NOMO-1 (cell line): ENCODE results near the gene HLA-DPB1.
A peak's percentile ranks its signal among the peaks of the same experiment; 100 is the strongest.

Experiments used
- DNase-seq, 2 experiments: peaks; one replicate each; lab custom pipeline; 2025; ENCODE audit not compliant: unreplicated experiment in 2 of 2; lab: John Stamatoyannopoulos, UW

HLA-DPB1 gene

DNA sequence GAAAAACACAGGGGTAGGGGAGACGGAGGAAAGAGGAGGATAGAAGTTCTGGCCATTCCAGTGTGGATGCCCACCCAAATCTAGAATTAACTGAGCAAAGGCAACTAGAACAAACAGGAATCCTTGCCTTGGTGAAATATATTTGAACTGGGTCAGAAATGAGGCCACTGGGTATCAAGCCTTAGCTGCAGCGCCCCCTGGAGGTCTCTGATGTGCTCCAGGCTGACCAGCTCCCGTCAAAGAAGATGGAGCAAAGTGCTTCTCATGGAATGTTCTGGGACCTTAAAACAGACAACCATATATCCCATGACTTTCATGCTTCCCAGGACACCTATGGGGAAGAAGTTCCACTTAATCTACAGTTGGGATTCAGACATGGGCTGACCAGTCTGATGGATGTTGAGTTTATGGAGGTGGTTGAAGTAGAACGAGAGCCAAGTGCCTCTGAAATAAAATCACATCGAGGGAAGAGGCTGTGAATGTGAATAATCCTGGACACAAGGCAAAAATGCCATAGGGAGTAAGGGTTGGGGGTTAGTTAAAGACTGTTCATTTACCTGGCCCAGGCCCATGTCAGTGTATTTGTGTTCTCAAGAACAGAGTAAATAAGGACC lies 50.4 kb downstream of the HLA-DPB1 start:
- DNase-seq = peak; percentile 23 to 62

DNA sequence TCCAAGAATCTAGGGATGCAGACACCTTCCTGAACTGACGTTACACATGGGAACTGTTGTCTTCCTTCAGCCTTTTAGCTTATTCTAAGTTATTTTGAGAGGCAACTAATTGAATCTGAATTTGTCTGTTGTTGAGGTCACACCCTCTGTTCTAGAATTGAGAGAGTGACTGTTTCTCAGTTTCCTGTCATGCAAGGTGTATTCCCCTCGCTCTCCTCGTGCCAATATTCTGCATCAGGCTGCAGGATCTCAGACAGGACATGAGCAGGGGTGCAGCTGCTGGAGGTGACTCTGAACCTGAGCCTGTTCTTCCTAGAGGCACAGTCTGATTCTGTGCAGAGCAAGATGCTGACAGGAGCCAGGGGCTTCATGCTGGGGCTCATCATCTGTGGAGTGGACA lies 52.5 kb downstream of the HLA-DPB1 start:
- peak in 1 of 2 experiments; percentile 10 for DNase-seq

DNA sequence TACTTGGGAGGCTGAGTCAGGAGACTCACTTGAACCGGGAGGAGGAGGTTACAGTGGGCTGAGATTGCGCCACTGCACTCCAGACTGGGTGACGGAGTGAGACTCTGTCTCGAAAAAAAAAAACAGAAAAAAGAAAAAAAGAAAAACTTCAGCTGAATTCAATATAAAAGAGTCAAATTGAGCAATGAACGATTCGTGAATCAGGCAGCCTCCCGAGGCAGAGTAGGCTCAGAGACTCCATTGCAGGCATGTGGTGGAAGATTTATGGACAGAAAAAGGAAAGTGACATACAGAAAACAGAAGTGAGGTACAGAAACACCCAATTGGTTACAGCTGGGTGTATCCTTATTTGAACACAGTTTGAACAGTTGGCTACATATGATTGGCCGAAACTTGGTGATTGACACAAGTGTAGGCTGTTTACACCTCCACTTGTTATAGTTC lies 56.3 kb downstream of the HLA-DPB1 start:
- peak; percentile 40 to 81 for DNase-seq

DNA sequence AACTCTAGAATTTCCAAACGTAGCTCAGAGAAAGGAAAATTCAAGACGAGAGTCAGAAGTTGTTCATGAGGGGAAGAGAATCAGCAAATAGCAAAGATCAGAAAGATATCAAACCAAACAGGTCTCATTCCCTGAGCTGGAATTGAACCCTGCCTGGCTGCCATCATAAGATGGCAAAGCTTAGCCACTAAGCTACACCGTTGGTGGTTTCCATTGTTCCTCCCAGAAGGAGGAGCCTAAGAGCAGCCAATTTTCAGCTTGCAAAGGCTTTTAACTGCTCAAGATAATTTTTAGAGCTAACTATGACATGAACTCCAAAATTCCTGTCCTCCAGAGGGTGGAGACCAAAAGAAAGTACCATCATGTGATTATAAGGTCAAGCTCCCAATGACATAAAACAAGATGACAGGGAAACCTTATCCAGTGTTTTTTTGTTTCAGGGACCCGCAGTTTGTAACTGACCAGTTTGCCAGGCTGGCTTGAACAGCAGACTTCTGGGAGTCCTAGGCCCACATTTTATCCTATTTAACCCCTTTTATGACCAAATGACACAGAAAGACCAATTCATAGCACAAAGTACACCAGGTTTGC lies 60.6 kb downstream of the HLA-DPB1 start:
- no peak for DNase-seq
